ENCODE data around the gene MYCN.
"Not testable (repeated sequence)": the region's sequence is repeated elsewhere in the genome, so short reads cannot be mapped to it uniquely, and the experiment has no call there.

The MYCN gene

DNA sequence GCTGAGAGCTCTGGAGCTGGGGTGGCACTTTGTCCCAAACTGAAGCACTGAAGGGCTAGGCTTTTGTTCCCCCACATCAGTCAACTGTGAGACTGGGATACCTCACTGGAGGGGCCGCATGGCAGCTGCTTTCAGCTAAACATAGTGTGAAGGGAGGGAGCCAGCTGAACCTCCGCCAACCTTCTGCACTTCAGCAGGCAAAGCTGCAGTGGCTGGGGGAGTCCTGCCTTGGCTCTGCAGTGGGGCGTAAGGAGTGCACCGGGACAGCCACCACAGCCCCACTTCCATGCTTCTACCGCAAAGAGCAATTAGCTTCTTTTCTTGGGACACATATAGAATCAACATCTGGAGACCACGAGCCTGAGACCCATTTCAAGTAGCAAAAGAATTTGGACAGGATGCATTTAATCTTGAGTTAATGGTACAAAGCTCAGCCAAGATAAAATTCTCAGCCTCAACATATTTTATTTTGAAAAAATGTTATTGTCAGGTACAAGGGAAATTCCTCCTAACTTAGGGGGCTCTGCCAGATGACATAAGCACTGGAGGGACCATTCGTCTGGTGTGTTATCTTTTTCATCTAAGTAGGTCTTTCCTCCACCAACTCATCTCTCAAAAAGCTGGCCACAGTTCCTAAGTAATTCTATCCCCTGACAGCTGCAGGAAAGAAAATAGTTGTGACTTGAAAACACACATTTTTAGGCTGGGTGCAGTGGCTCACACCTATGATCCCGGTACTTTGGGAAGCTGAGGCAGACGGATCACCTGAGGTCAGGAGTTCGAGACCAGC is 25.6 kb upstream of the MYCN start:
- TF ChIP-seq, protein P1, sequence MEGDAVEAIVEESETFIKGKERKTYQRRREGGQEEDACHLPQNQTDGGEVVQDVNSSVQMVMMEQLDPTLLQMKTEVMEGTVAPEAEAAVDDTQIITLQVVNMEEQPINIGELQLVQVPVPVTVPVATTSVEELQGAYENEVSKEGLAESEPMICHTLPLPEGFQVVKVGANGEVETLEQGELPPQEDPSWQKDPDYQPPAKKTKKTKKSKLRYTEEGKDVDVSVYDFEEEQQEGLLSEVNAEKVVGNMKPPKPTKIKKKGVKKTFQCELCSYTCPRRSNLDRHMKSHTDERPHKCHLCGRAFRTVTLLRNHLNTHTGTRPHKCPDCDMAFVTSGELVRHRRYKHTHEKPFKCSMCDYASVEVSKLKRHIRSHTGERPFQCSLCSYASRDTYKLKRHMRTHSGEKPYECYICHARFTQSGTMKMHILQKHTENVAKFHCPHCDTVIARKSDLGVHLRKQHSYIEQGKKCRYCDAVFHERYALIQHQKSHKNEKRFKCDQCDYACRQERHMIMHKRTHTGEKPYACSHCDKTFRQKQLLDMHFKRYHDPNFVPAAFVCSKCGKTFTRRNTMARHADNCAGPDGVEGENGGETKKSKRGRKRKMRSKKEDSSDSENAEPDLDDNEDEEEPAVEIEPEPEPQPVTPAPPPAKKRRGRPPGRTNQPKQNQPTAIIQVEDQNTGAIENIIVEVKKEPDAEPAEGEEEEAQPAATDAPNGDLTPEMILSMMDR (IDR thresholded peaks at IDR 0.05; ENCODE audit: control insufficient read depth, extremely low read depth, insufficient read depth) = no peak
- DNase-seq (ENCODE audit: low read depth) = no peak
- H3K4me3 ChIP-seq (ENCODE audit: low read depth, low read length) = no peak overlapping the region

- DNase-seq (ENCODE audit: low read depth); H3K4me3 ChIP-seq (ENCODE audit: low read depth, low read length): not testable (repeated sequence)
Measured at GRCh38 chr2:15915546-15915945, 24.8 kb upstream of the MYCN start.

GRCh38 chr2:15916336-15916735 is 24.0 kb upstream of the MYCN start:
- no peak for DNase-seq (ENCODE audit: low read depth)
- H3K4me3 ChIP-seq (ENCODE audit: low read depth, low read length) = no peak overlapping the region
- TF ChIP-seq, protein P1 (IDR thresholded peaks at IDR 0.05; ENCODE audit: control insufficient read depth, extremely low read depth, insufficient read depth) = no peak

DNA sequence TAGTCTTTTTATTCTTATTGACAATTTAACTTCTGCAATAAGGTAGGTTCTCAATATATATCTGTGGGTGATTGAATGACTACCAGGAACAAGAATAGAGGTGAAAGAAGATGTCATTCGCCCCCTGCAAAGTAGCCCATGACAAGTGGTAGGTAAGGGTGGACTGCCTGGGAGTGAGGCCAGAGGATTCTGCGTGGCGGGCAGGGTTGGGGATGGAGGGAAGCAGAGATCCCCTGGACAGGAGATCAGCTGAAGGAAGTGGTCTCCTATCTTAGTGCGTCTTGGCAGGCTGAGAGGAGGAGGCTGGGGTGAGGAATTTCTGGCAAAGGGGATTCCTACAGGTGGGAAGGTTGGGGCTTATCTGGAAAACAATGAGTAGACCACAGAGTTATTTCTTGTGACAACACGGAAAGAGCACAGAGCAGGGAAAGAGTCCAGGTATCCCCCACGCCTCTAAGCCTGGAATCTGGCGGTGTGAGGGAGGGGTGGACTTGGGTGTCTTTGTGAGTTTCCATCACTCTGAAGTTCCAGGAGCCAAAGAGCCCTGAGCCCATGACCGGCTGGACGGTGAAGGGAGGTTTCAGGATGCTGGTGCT is 21.5 kb upstream of the MYCN start:
- H3K4me3 ChIP-seq (ENCODE audit: low read depth, low read length) = no peak overlapping the region
- TF ChIP-seq, protein P1 (IDR thresholded peaks at IDR 0.05; ENCODE audit: control insufficient read depth, extremely low read depth, insufficient read depth) = no peak
- DNase-seq (ENCODE audit: low read depth) = no peak

- no peak overlapping the region for H3K4me3 ChIP-seq (ENCODE audit: low read depth, low read length)
- DNase-seq (ENCODE audit: low read depth) = no peak
- TF ChIP-seq, protein P1 (IDR thresholded peaks at IDR 0.05; ENCODE audit: control insufficient read depth, extremely low read depth, insufficient read depth) = no peak
Measured at GRCh38 chr2:15919716-15920434, 20.5 kb upstream of the MYCN start.

DNA sequence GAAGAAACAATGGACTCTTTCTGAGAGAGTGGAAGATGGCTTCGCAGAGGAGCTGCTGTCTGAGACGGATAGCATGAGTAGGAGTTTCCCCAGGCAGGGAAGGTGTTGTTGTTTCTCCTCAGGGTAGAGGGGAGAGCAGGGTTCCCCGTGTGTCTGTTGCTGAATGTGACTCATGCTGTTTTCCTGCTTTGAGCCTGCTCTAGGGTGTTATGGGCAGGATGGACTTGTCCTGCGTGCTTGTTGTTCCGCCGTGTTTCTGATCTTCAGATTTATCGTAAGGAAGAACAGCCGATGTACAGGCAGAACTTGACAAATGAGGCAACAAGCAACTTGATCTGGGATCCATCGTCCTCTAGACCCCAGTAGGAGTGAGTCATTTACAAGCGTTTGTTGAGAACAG is 19.7 kb upstream of the MYCN start:
- H3K4me3 ChIP-seq (ENCODE audit: low read depth, low read length) = no peak overlapping the region
- TF ChIP-seq, protein P1 (IDR thresholded peaks at IDR 0.05; ENCODE audit: control insufficient read depth, extremely low read depth, insufficient read depth) = no peak
- no peak for DNase-seq (ENCODE audit: low read depth)

- DNase-seq (ENCODE audit: low read depth) = no peak
- H3K4me3 ChIP-seq (ENCODE audit: low read depth, low read length) = no peak overlapping the region
- TF ChIP-seq, protein P1 (IDR thresholded peaks at IDR 0.05; ENCODE audit: control insufficient read depth, extremely low read depth, insufficient read depth) = no peak
Measured at GRCh38 chr2:15923597-15923996, 16.8 kb upstream of the MYCN start.

Data from LNCaP clone FGC (cell line).